Right lobe of liver (tissue), 6 donors: ENCODE results near the gene TDRD3. TPM values are rescaled to one million over a fixed set of nuclear protein-coding genes. Genes with fewer than 3 reads are reported as not detected.
"Not testable (repeated sequence)": the region's sequence is repeated elsewhere in the genome, so short reads cannot be mapped to it uniquely, and the experiment has no call there.

ENCODE experiments used
- ATAC-seq, 4 donors: fragments of 200-7000 bp; cut with Tn5 transposase; one replicate each; pipeline ENCODE4 v1.9.1; 2020; ENCODE audit warnings: mild to moderate bottlenecking in 4 of 4, moderate library complexity in 4 of 4
- DNase-seq, 3 donors: peaks; one replicate each; pipeline ENCODE4 v3.0.0-alpha.2; 2020
- H3K27ac ChIP-seq, 3 donors: fragments of 200-600 bp; one replicate each; pipeline ENCODE4 v1.8.0; 2022
- H3K27me3 ChIP-seq, 2 donors: fragments of 200-600 bp; one replicate each; pipeline ENCODE4 v1.8.0; 2022
- H3K36me3 ChIP-seq, 4 donors: fragments of 200-600 bp; sonication (generic) in 1 of 4; one replicate each; pipeline versions ENCODE4 v1.5.1 to v1.8.0; 2017 to 2022; ENCODE audit warnings: control low read depth in 1 of 4
- H3K4me1 ChIP-seq, 4 donors: fragments of 200-600 bp; sonication (generic) in 1 of 4; one replicate each; pipeline versions ENCODE4 v1.5.1 to v1.8.0; 2017 to 2022; ENCODE audit warnings: control low read depth in 1 of 4
- H3K4me3 ChIP-seq, 3 donors: fragments of 200-600 bp; one replicate each; pipeline ENCODE4 v1.8.0; 2022
- H3K9me3 ChIP-seq, 4 donors: fragments of 200-600 bp; sonication (generic) in 1 of 4; one replicate each; pipeline versions ENCODE4 v1.5.1 to v1.8.0; 2017 to 2022; ENCODE audit warnings: control low read depth in 1 of 4
- POLR2A ChIP-seq: fragments of 450-650 bp; IDR thresholded peaks from one replicate; pipeline ENCODE4 v1.6.1; 2017; ENCODE audit warnings: antibody characterized with exemption, mild to moderate bottlenecking
- WGBS: methylation state at CpG from one replicate; pipeline ENCODE4 v1.1.6; 2018; ENCODE audit warnings: low coverage, low lambda C conversion rate; ENCODE audit not compliant: insufficient coverage; ENCODE audit errors: missing lambda C conversion rate; 5-methylcytosine and 5-hydroxymethylcytosine counted together
- intact Hi-C, 2 donors: fragments of 100-400 bp; cut with DNase I; formaldehyde crosslinking; loops; one replicate each; pipeline versions ENCODE4 v1.11.2 to v1.14.1; 2022
- total RNA-seq, 6 experiments: library from RNA; depleted of rRNA in 2 of 6; stranded (reverse); fragments of >200 nt in 2 of 6; fragmentation: NEBNext Ultra II Directional in 3 of 6; extraction: Animal tissue kit (Norgen Biotek cat#: 25700) in 3 of 6; gene quantifications; one replicate each; pipeline versions ENCODE4 v1.1.0 to v1.2.4, GENCODE V29; 2016 to 2023
- TF ChIP-seq, protein P1 (sequence below), 4 donors: fragments of 200-600 bp in 3 of 4; fragments of 450-650 bp in 1 of 4; IDR thresholded peaks; one replicate each; pipeline versions ENCODE4 v1.5.1 to v1.8.0; 2016 to 2022; ENCODE audit warnings: antibody characterized with exemption in 4 of 4, mild to moderate bottlenecking in 2 of 4
- donor health status: DM: no; HTN: yes; CAD: no.
- donor health status: DM: no; HTN: no; CAD: no.
- donor health status: DM: no; HTN: no; CAD: no.
- donor health status: DM: no; HTN: yes; CAD: no.
- donor health status: DM: no; HTN: yes; CAD: no.

Gene TDRD3
- total RNA-seq, 6 experiments from 2014 or later, result 9.6 to 12.8 (median 11.4) TPM

DNA sequence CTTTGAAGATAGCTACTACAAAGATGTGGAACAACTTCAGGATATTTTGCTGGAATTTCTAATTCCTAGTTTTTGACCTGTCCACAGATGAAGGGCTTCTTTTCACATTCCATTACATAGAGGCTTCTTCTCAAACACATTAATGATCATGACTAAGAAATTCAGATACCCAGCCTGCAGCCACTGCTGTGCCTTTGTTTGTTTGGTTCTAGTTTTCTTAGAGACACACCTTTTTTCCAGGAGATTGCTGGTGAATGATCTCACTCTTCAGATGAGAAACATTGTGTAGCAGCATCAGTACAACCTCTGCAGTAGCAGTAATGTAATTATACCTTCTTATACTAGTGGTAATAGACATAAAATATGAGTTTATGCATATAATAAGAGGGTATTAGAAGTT is 5.0 kb downstream of the TDRD3 start:
- Histone ChIP-seq H3K4me3 (no peak overlapping the region), H3K36me3 (no peaks in the 10 kb centered on the region), H3K4me1 (peaks cover 0 to 9% (median 4%) of the 10 kb centered on the region in 4 donors), H3K9me3 (no peaks in the 10 kb centered on the region), H3K27me3 (no peaks in the 10 kb centered on the region), H3K27ac (no peak overlapping the region)
- no peak for ATAC-seq
- intact Hi-C loops, result no loop called here
- TF ChIP-seq, protein P1, sequence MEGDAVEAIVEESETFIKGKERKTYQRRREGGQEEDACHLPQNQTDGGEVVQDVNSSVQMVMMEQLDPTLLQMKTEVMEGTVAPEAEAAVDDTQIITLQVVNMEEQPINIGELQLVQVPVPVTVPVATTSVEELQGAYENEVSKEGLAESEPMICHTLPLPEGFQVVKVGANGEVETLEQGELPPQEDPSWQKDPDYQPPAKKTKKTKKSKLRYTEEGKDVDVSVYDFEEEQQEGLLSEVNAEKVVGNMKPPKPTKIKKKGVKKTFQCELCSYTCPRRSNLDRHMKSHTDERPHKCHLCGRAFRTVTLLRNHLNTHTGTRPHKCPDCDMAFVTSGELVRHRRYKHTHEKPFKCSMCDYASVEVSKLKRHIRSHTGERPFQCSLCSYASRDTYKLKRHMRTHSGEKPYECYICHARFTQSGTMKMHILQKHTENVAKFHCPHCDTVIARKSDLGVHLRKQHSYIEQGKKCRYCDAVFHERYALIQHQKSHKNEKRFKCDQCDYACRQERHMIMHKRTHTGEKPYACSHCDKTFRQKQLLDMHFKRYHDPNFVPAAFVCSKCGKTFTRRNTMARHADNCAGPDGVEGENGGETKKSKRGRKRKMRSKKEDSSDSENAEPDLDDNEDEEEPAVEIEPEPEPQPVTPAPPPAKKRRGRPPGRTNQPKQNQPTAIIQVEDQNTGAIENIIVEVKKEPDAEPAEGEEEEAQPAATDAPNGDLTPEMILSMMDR (IDR thresholded peaks at IDR 0.05), result no peak
- TF ChIP-seq POLR2A, result no peak
- DNase-seq, result no peak

DNA sequence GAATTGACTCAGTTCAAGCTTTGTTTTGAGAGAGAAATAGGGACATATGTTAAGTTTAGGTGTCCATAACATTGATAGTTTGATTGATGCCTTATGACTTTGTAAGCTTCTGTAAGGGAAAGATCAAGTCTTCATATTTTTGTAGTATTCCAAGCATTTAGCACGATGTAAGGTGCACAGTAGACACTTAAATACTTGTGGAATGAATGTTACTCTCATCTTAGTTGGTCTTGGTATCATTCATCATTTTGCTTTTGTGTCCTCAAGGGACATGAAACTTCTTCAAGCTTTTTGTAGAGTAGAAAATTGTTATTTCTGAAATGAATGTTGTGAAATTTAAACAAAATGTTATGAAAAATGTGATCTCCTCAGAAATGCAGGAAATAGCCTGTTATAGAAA is 10.1 kb downstream of the TDRD3 start:
- 93% methylated on average over 1 of the region's 1 CpG for WGBS
- Histone ChIP-seq H3K27ac (no peak overlapping the region), H3K4me3 (no peak overlapping the region), H3K9me3 (no peaks in the 10 kb centered on the region), H3K27me3 (no peaks in the 10 kb centered on the region), H3K36me3 (no peaks in the 10 kb centered on the region), H3K4me1 (peaks cover 0 to 11% (median 3%) of the 10 kb centered on the region in 4 donors)
- intact Hi-C loops, result no loop called here
- DNase-seq, result no peak
- TF ChIP-seq POLR2A, result no peak
- TF ChIP-seq, protein P1 (IDR thresholded peaks at IDR 0.05), result no peak
- no peak for ATAC-seq

DNA sequence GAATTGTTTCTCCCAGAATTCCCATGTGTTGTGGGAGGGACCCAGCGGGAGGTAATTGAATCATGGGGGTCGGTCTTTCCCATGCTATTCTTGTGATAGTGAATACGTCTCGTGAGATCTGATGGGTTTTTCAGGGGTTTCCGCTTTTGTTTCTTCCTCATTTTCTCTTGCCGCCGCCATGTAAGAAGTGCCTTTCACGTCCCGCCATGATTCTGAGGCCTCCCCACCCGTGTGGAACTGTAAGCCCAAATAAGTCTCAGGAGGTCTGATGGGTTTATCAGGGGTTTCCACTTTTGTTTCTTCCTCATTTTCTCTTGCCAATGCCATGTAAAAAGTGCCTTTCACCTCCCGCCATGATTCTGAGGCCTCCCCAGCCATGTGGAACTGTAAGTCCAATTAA is 10.8 kb downstream of the TDRD3 start:
- H3K9me3 ChIP-seq, DNase-seq, H3K4me3 ChIP-seq, ATAC-seq, H3K27me3 ChIP-seq, intact Hi-C loops, H3K27ac ChIP-seq, H3K36me3 ChIP-seq: not testable (repeated sequence)
- H3K4me1 ChIP-seq, result peaks cover 0 to 18% (median 5%) of the 10 kb centered on the region in 4 donors
- 98% methylated on average over 11 of the region's 11 CpGs for WGBS

DNA sequence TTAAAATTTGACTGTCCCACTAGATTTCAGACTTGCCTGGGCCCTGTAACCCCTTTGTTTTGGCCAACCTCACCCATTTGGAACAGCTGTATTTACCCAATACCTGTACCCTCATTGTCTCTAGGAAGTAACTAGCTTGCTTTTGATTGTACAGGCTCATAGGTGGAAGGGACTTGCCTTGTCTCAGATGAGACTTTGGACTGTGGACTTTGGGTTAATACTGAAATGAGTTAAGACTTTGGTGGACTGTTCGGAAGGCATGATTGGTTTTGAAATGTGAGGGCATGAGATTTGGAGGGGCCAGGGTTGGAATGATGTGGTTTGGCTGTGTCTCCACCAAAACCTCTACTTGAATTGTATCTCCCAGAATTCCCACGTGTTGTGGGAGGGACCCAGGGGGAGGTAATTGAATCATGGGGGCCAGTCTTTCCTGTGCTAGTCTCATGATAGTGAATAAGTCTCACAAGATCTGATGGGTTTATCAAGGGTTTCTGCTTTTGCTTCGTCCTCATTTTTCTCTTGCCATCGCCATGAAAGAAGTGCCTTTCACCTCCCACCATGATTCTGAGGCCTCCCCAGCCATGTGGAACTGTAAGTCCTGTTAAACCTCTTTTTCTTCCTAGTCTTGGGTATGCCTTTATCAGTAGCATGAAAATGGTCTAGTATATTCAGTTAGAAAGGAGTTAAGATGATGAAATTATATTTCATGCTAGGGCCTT is 12.7 kb downstream of the TDRD3 start:
- H3K27me3 ChIP-seq, DNase-seq, H3K27ac ChIP-seq, intact Hi-C loops, ATAC-seq, H3K9me3 ChIP-seq, H3K4me3 ChIP-seq, H3K36me3 ChIP-seq: not testable (repeated sequence)
- H3K4me1 ChIP-seq, result peaks cover 0 to 29% (median 13%) of the 10 kb centered on the region in 4 donors
- 41% methylated on average over 4 of the region's 4 CpGs for WGBS

DNA sequence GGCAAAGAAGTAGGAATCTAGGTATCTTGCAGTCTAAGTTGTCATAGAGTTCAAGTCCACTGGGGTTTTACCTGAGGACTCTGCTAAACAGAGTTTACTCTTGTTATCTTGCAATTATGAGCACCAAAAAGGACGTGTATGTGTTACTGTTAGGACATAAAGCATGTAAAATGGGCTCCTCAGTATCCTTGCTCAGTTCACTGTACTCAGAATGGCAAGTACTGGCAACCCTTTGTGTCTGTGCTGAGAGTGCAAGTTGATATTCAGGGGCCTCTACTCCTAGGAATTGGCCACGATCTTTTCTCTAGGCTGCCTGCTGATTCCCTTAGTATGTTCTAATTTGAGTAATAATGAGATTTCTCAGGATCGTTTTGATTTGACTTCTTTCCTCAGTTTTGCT is 13.3 kb downstream of the TDRD3 start:
- DNase-seq, result no peak
- no peak overlapping the region for H3K27ac ChIP-seq
- H3K4me3 ChIP-seq, result no peak overlapping the region
- ATAC-seq, result no peak
- no peaks in the 10 kb centered on the region for H3K9me3 ChIP-seq
- TF ChIP-seq, protein P1 (IDR thresholded peaks at IDR 0.05), result no peak
- no peak for TF ChIP-seq POLR2A
- H3K4me1 ChIP-seq, result peaks cover 0 to 33% (median 13%) of the 10 kb centered on the region in 4 donors
- H3K27me3 ChIP-seq, result no peaks in the 10 kb centered on the region
- WGBS, result 63% methylated on average over 3 of the region's 3 CpGs
- no peaks in the 10 kb centered on the region for H3K36me3 ChIP-seq
- intact Hi-C loops, result no loop called here
